Lung (tissue), 12 donors: ENCODE measurements around the gene FLT3LG. TPM values are rescaled to one million over a fixed set of nuclear protein-coding genes. Genes with fewer than 3 reads are reported as not detected.
A peak's percentile ranks its signal among the peaks of the same experiment; 100 is the strongest.

Experiments
- ATAC-seq: fragments of 200-7000 bp; cut with Tn5 transposase; one replicate; pipeline ENCODE4 v1.9.1; 2020; ENCODE audit warnings: moderate number of reproducible peaks; ENCODE audit not compliant: insufficient read depth, low FRiP score
- DNase-seq, 3 donors: peaks; one replicate each; pipeline ENCODE4 v3.0.0-alpha.2; 2013 to 2017
- H3K27ac ChIP-seq, 2 donors: one replicate each; pipeline ENCODE4 v1.5.1; 2013; ENCODE audit warnings: mild to moderate bottlenecking in 2 of 2, moderate library complexity in 2 of 2, control low read depth in 1 of 2, inconsistent platforms in 1 of 2, low read depth in 1 of 2, low read length in 1 of 2
- H3K27me3 ChIP-seq, 3 donors: one replicate each; pipeline ENCODE4 v1.5.1; 2013; ENCODE audit warnings: low read length in 2 of 3; ENCODE audit not compliant: control insufficient read depth in 3 of 3, insufficient read depth in 3 of 3
- H3K36me3 ChIP-seq, 4 donors: one replicate each; pipeline ENCODE4 v1.5.1; 2013; ENCODE audit warnings: low read length in 4 of 4, mild to moderate bottlenecking in 1 of 4, moderate library complexity in 1 of 4; ENCODE audit not compliant: control insufficient read depth in 4 of 4, insufficient read depth in 4 of 4
- H3K4me1 ChIP-seq, 5 donors: one replicate each; pipeline ENCODE4 v1.5.1; 2013; ENCODE audit warnings: low read length in 5 of 5, mild to moderate bottlenecking in 2 of 5, moderate library complexity in 1 of 5; ENCODE audit not compliant: control insufficient read depth in 5 of 5, insufficient read depth in 5 of 5
- H3K4me3 ChIP-seq: one replicate; pipeline ENCODE4 v1.5.1; 2013; ENCODE audit warnings: mild to moderate bottlenecking, control low read depth, moderate library complexity
- H3K9ac ChIP-seq, 2 donors: one replicate each; pipeline ENCODE4 v1.5.1; 2013; ENCODE audit warnings: low read length in 2 of 2, control low read depth in 1 of 2; ENCODE audit not compliant: insufficient read depth in 1 of 2
- H3K9me3 ChIP-seq, 4 donors: one replicate each; pipeline ENCODE4 v1.5.1; 2013; ENCODE audit warnings: low read length in 3 of 4, mild to moderate bottlenecking in 1 of 4, moderate library complexity in 1 of 4; ENCODE audit not compliant: control insufficient read depth in 4 of 4, insufficient read depth in 3 of 4
- CTCF ChIP-seq: IDR thresholded peaks from 2 replicates; pipeline ENCODE4 v1.5.1; 2012; ENCODE audit warnings: mild to moderate bottlenecking; ENCODE audit errors: control extremely low read depth, extremely low read depth
- WGBS, 2 donors: extraction: QIAGEN DNeasy Blood & Tissue Kit; methylation state at CpG; one replicate each; pipeline ENCODE4 v1.1.7; 2013; 5-methylcytosine and 5-hydroxymethylcytosine counted together
- polyA plus RNA-seq, 2 donors: library from polyadenylated mRNA; stranded (reverse); fragments of 200-250 nt; gene quantifications; one replicate each; pipeline ENCODE4 v1.2.1, GENCODE V29; 2013
- total RNA-seq, 2 donors: library from RNA; depleted of rRNA in 1 of 2; stranded (reverse); fragments of >200 nt in 1 of 2; gene quantifications; one replicate each; pipeline ENCODE4 v1.2.1, GENCODE V29; 2014 to 2021
- donor health status: control.
- donor health status: control.
- donor health status: Bipolar disorder and iron deficiency.
- donor health status: healthy.
- donor health status: DM: yes; HTN: yes; CAD: no.

Gene FLT3LG
- total and polyA plus RNA-seq, 4 donors: 2.9 to 15.0 (median 9.2) TPM

- Histone ChIP-seq H3K4me1 (peaks cover 0 to 28% (median 12%) of the 10 kb centered on the region in 5 donors), H3K27me3 (no peaks in the 10 kb centered on the region), H3K4me3 (no peak overlapping the region), H3K36me3 (peaks cover 5 to 31% (median 22%) of the 10 kb centered on the region in 4 donors), H3K27ac (no peak overlapping the region), H3K9ac (no peak overlapping the region), H3K9me3 (no peaks in the 10 kb centered on the region)
- ATAC-seq: no peak
- WGBS, 2 donors: 83 to 90% methylated on average over 7 of the region's 7 CpGs
- TF ChIP-seq CTCF: no peak
- DNase-seq: no peak
Measured at GRCh38 chr19:49498475-49498874, 24.5 kb downstream of the FLT3LG start.

- H3K9me3 ChIP-seq: no peaks in the 10 kb centered on the region
- H3K4me1 ChIP-seq: peaks cover 0 to 33% (median 12%) of the 10 kb centered on the region in 5 donors
- no peak for TF ChIP-seq CTCF
- H3K27ac ChIP-seq: peak overlapping the region in 1 of 2 donors; percentile 43
- H3K4me3 ChIP-seq: no peak overlapping the region
- ATAC-seq (no peak), DNase-seq (no peak)
- H3K9ac ChIP-seq: no peak overlapping the region
- peaks cover 5 to 31% (median 22%) of the 10 kb centered on the region in 4 donors for H3K36me3 ChIP-seq
- no peaks in the 10 kb centered on the region for H3K27me3 ChIP-seq
- 73 to 84% methylated on average over 19 of the region's 19 CpGs for whole genome bisulfite sequencing, 2 donors
Measured at GRCh38 chr19:49499030-49499670, 25.1 kb downstream of the FLT3LG start.

GRCh38 chr19:49502866-49503581 lies 29.0 kb downstream of the FLT3LG start:
- Histone ChIP-seq H3K4me1 (peaks cover 0 to 23% (median 5%) of the 10 kb centered on the region in 5 donors), H3K4me3 (no peak overlapping the region), H3K27ac (no peak overlapping the region), H3K9me3 (no peaks in the 10 kb centered on the region), H3K9ac (peak overlapping the region in 1 of 2 donors; percentile 62), H3K27me3 (no peaks in the 10 kb centered on the region), H3K36me3 (peaks cover 5 to 19% (median 13%) of the 10 kb centered on the region in 4 donors)
- DNase-seq (peak; percentile 90 to 97 (median 94)), ATAC-seq (no peak)
- TF ChIP-seq CTCF: peak; percentile 53
- 49 to 57% methylated on average over 14 of the region's 14 CpGs for WGBS, 2 donors
